Keratinocyte (primary cell): ENCODE results near the gene PSMD6. TPM values are rescaled to one million over a fixed set of nuclear protein-coding genes. Genes with fewer than 3 reads are reported as not detected.

Source experiments
- DNase-seq: peaks from one replicate; pipeline ENCODE4 v3.0.0-alpha.2; 2011; ENCODE audit warnings: low read depth, missing footprints, low spot score
- FAIRE-seq: peaks from 2 replicates; lab custom pipeline; 2011; peaks lifted over from hg19 to GRCh38; lab: Jason Lieb, UNC
- H2AFZ ChIP-seq: 2 replicates; pipeline ENCODE4 v1.6.0; 2012; ENCODE audit warnings: low read length, control low read depth, inconsistent platforms; ENCODE audit not compliant: control insufficient read depth
- H3K27ac ChIP-seq: 2 replicates; pipeline ENCODE4 v1.5.1; 2011; ENCODE audit warnings: low read length; ENCODE audit not compliant: control insufficient read depth, insufficient read depth
- H3K27me3 ChIP-seq: 3 replicates; pipeline ENCODE4 v1.6.0; 2011; ENCODE audit warnings: low read length; ENCODE audit not compliant: control insufficient read depth, insufficient read depth; ENCODE audit errors: extremely low read depth
- H3K36me3 ChIP-seq, 2 experiments: 2 replicates in 1 of 2; 3 replicates in 1 of 2; pipeline ENCODE4 v1.5.1; 2011; ENCODE audit warnings: low read length in 2 of 2, mild to moderate bottlenecking in 1 of 2; ENCODE audit not compliant: control insufficient read depth in 2 of 2, insufficient read depth in 2 of 2; ENCODE audit errors: extremely low read depth in 1 of 2
- H3K4me1 ChIP-seq: 3 replicates; pipeline ENCODE4 v1.5.1; 2011; ENCODE audit warnings: low read length; ENCODE audit not compliant: control insufficient read depth, insufficient read depth; ENCODE audit errors: extremely low read depth
- H3K4me2 ChIP-seq: 3 replicates; pipeline ENCODE4 v1.6.0; 2011; ENCODE audit warnings: low read depth, low read length; ENCODE audit not compliant: control insufficient read depth, insufficient read depth; ENCODE audit errors: extremely low read depth
- H3K4me3 ChIP-seq, 3 experiments: fragments of 200-600 bp in 1 of 3; sonication (generic) in 1 of 3; 2 replicates in 2 of 3; 3 replicates in 1 of 3; pipeline ENCODE4 v1.5.1; 2011 to 2016; ENCODE audit warnings: low read length in 3 of 3, mild to moderate bottlenecking in 3 of 3, control low read depth in 2 of 3, inconsistent platforms in 1 of 3, low read depth in 1 of 3, mixed read lengths in 1 of 3, mixed run types in 1 of 3, moderate library complexity in 1 of 3; ENCODE audit not compliant: control insufficient read depth in 2 of 3, insufficient read depth in 2 of 3; ENCODE audit errors: extremely low read depth in 1 of 3
- H3K79me2 ChIP-seq: 2 replicates; pipeline ENCODE4 v1.6.0; 2012; ENCODE audit warnings: low read length; ENCODE audit not compliant: control insufficient read depth, insufficient read depth
- H3K9ac ChIP-seq: 3 replicates; pipeline ENCODE4 v1.6.0; 2011; ENCODE audit warnings: low read length; ENCODE audit not compliant: control insufficient read depth, insufficient read depth; ENCODE audit errors: extremely low read depth
- H3K9me1 ChIP-seq: 3 replicates; pipeline ENCODE4 v1.6.0; 2011; ENCODE audit warnings: low read length; ENCODE audit not compliant: control insufficient read depth, insufficient read depth; ENCODE audit errors: extremely low read depth
- H3K9me3 ChIP-seq: 2 replicates; pipeline ENCODE4 v1.5.1; 2012; ENCODE audit warnings: low read depth, low read length; ENCODE audit not compliant: control insufficient read depth
- H4K20me1 ChIP-seq: 3 replicates; pipeline ENCODE4 v1.6.0; 2011; ENCODE audit warnings: low read length; ENCODE audit not compliant: control insufficient read depth, insufficient read depth; ENCODE audit errors: extremely low read depth
- CTCF ChIP-seq, 3 experiments: IDR thresholded peaks in 1 of 3; conservative IDR thresholded peaks in 1 of 3; optimal IDR thresholded peaks in 1 of 3; 2 replicates in 2 of 3; 3 replicates in 1 of 3; pipeline versions ENCODE3 to v1.5.1; 2011; ENCODE audit warnings: low read length in 3 of 3, mild to moderate bottlenecking in 3 of 3, moderate library complexity in 2 of 3, control low read depth in 1 of 3, inconsistent platforms in 1 of 3; ENCODE audit not compliant: insufficient read depth in 2 of 3; ENCODE audit errors: extremely low read depth in 1 of 3
- EZH2 ChIP-seq: IDR thresholded peaks from one replicate; pipeline ENCODE4 v1.6.1; 2012; ENCODE audit warnings: inconsistent platforms, mild to moderate bottlenecking, low read length, moderate library complexity
- dilution Hi-C: fragments of 300-500 bp; cut with MboI; formaldehyde crosslinking; loops from one replicate; pipeline ENCODE4 v1.7.0; 2020; ENCODE audit warnings: low sequenced_read_pairs; ENCODE audit not compliant: extremely low pct_ligation_motif_present
- polyA plus RNA-seq, 5 experiments: library from polyadenylated mRNA; depleted of rRNA in 3 of 5; stranded (reverse) in 3 of 5; stranded (forward) in 1 of 5; unstranded in 1 of 5; fragments of >200 nt; gene quantifications; 1 replicate in 1 of 5; 2 replicates in 3 of 5; 3 replicates in 1 of 5; pipeline versions ENCODE4 v1.2.1 to v1.2.3, GENCODE V29; 2011 to 2012; ENCODE audit warnings: missing spikeins in 2 of 5, low read depth in 1 of 5, low replicate concordance in 1 of 5

PSMD6 gene
- polyA plus RNA-seq, 1 donor (not counting 4 experiments of a cell fraction or from before 2014, with no cell fraction given): 100 TPM

GRCh38 chr3:63990204-63990603 is 33.1 kb downstream of the PSMD6 start:
- Histone ChIP-seq H3K4me1 (peaks cover 20% of the 10 kb centered on the region), H4K20me1 (no peaks in the 10 kb centered on the region), H3K4me3 (no peak overlapping the region), H3K27me3 (no peaks in the 10 kb centered on the region), H3K4me2 (no peak overlapping the region), H3K79me2 (no peaks in the 10 kb centered on the region), H3K27ac (no peak overlapping the region), H2AFZ (no peak overlapping the region), H3K9ac (no peak overlapping the region), H3K36me3 (peaks cover 25 to 50% of the 10 kb centered on the region in 2 experiments), H3K9me3 (no peaks in the 10 kb centered on the region), H3K9me1 (no peaks in the 10 kb centered on the region)
- TF ChIP-seq CTCF (optimal IDR thresholded peaks at IDR 0.05 in 1 of 3, IDR thresholded peaks at IDR 0.05 in 1 of 3, conservative IDR thresholded peaks at IDR 0.05 in 1 of 3; ENCODE audit: extremely low read depth in 1 of 3, insufficient read depth in 2 of 3, low read length in 3 of 3): no peak
- no peak for DNase-seq
- dilution Hi-C loops: no loop called here
- no peak for FAIRE-seq

- dilution Hi-C loops: no loop called here
- H3K27ac ChIP-seq: peak overlapping the region; percentile 17
- no peak overlapping the region for H2AFZ ChIP-seq
- no peak overlapping the region for H3K4me3 ChIP-seq
- DNase-seq: no peak
- TF ChIP-seq CTCF (optimal IDR thresholded peaks at IDR 0.05 in 1 of 3, IDR thresholded peaks at IDR 0.05 in 1 of 3, conservative IDR thresholded peaks at IDR 0.05 in 1 of 3; ENCODE audit: extremely low read depth in 1 of 3, insufficient read depth in 2 of 3, low read length in 3 of 3): no peak
- no peak for TF ChIP-seq EZH2
- H3K9me1 ChIP-seq: no peaks in the 10 kb centered on the region
- peaks cover 19% of the 10 kb centered on the region for H3K4me1 ChIP-seq
- peak overlapping the region; percentile 37 for H3K4me2 ChIP-seq
- no peaks in the 10 kb centered on the region for H3K27me3 ChIP-seq
- FAIRE-seq: peak; percentile 81
- peaks cover 2% of the 10 kb centered on the region for H3K79me2 ChIP-seq
- no peaks in the 10 kb centered on the region for H3K9me3 ChIP-seq
- H3K36me3 ChIP-seq: peaks cover 23 to 49% of the 10 kb centered on the region in 2 experiments
- no peaks in the 10 kb centered on the region for H4K20me1 ChIP-seq
- H3K9ac ChIP-seq: no peak overlapping the region
Observed at GRCh38 chr3:63988943-63989342, 34.4 kb downstream of the PSMD6 start.
